Islet of Langerhans (tissue), 1 donor: ENCODE results near the gene RER1.

Experiments used
- FAIRE-seq: peaks from one replicate; lab custom pipeline; 2011; peaks lifted over from hg19 to GRCh38; lab: Jason Lieb, UNC

Gene RER1

DNA sequence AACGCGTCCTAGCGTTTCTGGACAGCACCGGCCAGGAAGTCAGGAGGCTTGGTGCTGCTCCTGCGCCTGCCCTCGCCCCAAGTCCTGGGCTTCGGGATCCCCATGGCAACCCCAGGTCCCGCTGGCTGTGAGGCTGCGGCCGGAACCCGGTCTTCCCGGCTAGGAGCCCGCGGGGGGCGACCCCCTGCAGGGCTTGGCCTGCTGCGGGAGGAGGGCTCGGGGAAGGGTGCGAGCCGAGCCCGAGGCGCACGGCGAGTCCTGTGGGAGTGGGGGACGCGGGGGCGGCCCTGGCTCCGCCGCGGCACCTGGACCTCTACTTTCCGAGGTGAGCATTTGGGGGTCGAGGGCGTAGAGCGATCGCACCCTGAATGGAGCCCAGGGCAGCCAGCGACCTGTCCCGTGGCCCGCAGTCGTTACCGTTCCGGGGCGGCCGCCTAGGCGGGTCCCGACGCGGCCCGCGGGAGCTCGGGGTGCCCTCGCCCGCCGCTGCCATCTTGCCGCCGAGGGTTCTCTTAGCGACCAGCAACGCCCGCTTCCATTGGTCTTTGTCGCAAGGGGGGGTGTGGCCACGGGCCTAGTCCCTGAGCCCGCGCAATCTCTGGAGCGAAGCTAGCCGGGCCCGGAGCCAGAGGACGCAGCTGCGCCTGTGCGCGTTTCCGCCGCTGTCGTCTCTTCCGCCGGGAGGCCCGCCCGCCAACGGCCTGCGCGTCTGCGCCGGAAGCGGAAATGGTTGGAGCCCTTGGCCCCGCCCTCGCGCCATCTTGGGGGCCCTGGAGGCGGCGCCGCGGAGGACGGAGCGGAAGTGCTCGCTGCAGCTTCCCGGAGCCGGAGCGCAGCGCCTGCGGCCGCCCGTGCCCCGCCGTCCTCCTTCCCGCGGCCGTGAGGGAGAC lies at the start of gene RER1, which contains the start of gene MORN1:
TSS of gene RER1 (plus strand) at position 801 of the 890 bp plus-strand sequence. CDS start 3,950 bp downstream, outside the sequence.
TSS of gene MORN1 (minus strand) at position 514 of the 890 bp plus-strand sequence. CDS start at position 493, 21 bp downstream.
- FAIRE-seq = peak; percentile 88

- FAIRE-seq = no peak
These were observed 49.1 kb upstream of the RER1 start for GRCh38 chr1:2342384-2343022.

DNA sequence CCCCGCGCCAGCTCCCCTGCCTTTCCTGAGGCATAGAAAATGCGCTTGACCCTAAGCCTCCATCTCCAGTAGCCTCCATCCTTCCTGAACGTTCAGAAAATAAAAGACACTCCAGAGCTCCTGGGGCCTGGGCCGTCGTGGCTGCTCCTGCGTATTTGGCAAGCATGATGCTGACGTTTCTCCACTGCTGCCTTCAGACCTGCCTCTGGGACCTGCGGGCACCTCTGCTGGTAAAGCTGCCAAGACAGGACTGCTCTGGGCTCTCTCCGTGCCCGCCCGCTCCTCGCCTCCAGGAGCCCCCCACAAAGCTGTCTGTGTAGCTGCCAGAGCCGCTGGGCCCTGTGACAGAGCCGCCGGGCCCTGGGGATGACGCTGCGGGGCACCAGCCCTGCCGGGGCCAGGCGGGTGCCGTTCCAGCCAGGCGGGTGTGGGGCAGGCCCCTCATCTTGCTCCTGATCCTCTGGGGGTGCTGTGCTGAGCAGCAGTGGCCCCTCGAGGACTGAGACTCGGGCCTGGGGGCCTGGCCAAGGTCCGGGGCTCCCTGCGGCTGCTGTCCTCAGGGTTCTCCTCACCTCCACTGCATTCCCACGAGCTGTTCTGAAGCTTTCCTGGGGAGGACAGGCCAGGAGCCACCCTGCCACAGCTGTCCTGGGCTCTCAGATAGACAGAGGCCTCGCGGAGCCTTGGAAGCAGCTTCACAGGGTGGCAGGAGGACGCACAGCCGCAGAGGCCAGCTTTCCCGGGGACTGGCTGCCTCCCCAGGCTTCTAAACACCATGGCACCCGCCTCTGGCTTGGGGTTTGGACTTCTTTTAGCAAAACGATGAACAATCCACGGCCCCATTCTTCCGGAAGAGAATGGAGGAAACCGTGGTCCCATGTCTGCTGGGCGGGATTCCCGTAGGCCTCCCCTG lies 48.4 kb upstream of the RER1 start:
- FAIRE-seq = no peak

- FAIRE-seq = no peak
These were observed 47.4 kb upstream of the RER1 start for GRCh38 chr1:2344121-2344681.

- no peak for FAIRE-seq
These were observed 46.8 kb upstream of the RER1 start for GRCh38 chr1:2344744-2345296.

DNA sequence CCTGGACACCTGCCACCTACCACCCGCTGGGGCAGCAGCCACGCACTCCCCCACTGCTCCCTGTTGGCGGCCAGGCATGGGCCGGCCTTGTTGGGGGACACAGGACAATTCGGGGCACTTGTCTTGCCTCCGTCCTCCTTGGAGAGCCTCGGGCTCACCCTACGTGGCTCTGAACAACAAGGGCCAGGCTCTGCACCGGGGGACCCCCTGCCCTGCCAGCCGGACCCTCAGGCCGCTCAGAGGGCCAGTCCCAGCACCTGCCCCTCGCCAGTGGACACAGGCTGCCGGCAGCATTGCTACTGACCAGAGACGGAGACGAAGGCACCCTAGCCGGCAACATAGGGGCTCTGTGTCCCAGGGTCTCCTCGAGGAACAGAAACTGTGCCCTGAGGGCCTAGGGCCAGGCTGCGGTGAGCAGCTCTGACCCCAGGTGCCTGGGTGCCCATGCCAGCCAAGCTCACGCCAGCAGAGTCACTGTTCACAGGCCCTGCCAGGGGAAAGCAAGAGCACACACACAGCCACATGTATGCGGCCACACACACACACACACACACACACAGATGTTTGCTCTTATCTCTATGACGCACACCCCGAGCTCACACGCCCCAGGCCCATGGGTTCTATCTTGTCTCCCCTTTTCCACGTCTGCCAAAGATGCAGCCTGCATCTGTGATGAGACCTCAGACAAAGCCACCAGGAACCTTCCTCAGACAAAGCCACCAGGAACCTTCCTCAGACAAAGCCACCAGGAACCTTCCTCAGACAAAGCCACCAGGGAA lies 46.2 kb upstream of the RER1 start:
- no peak for FAIRE-seq

DNA sequence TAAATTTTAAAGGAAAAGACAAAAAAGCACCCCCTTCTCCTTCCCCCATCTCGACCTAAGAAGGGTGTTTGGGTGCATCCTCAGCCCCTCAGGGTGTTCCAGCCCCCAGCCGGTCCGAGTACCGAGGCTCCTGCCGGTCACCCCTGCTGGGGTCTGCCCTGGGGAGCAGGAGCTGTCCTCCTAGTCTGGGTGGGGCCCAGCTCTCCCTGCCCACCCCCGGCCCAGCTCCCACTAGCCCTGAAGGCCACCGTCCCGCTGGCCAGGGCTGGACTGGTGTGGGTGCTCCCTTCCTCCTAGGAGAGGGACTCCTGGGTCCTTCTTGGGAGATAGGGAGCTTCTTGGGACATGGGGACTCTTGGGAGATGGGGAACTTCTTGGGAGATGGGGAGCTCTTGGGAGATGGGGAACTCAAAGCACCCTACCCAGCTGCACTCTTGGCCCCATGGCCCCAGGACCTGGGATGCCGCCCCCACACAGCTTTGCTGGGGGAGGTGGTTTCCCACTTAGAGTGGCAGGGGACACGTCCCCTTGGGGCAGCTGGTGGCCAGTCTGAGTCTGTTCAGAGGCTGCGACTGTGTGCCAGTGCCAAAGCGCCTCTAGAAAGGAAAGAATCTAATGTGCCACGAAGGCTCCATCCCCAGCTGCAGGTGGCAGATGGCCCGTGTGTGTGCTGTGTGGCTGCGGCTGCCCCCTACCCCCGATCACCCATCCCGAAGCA lies 44.8 kb upstream of the RER1 start:
- FAIRE-seq = no peak

GRCh38 chr1:2347409-2347785 lies 44.2 kb upstream of the RER1 start:
- no peak for FAIRE-seq

DNA sequence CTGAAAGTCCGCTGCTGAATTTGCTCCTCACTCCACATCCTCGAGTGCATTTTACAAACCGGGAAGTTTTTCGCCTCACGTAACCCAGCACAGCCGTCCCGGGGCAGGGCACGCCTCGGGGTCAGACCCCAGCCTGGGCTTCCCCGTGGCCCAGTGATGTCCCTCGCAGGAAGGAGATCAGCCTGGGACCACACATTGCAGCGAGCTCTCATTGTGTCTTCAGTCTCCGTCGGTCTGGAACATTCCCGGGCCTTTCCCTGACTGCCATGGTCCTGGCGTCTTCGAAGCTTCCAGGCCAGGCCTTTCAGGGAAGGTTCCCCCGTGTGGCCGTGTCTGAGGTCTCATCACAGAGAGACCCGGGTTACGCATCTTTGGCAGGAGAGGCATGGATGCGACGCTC lies 43.7 kb upstream of the RER1 start:
- no peak for FAIRE-seq

DNA sequence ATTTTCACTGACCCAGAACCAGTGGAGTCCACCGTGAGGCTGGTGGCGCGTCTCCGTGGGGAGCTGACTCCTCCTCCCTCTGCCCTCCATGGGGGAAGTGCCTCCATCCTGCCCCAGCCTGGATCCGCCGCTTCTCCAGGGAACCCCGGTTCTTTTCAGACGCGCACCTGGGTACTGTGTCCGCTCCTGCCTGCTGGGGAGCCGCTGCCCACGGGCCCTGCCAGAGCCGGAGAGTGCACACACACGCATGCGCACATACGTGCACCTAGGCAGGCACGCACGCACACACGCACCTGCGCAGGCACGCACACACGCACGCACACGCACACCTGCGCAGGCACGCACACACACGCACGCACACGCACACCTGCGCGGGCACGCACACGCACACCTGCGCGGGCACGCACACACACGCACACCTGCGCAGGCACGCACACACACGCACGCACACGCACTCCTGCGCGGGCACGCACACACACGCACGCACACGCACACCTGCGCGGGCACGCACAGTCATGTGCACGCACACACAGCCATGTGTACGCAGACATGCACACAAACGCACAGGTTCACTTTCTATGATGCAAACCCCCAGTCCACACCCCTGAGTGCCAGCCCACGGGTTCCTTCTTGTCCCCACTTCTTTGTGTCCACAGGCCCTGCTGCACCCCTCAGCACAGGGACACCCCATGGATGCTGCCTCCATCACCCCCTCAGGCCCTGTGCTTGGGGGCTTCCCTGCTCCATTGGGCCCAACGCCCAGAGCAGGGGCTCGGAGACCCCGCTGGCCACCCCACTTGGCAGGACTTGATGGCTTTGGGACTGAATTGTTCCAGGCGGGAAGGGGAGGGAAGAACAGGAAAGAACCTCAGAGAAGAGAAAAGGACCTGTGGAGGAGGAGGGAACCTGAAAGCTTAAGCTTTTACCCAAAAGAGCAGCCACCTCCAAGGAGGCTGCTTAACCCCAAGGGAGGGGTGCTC lies 43.0 kb upstream of the RER1 start:
- no peak for FAIRE-seq

GRCh38 chr1:2349806-2350205 lies 41.8 kb upstream of the RER1 start:
- FAIRE-seq = no peak

GRCh38 chr1:2350501-2350900 lies 41.1 kb upstream of the RER1 start:
- no peak for FAIRE-seq

- no peak for FAIRE-seq
These were observed 40.6 kb upstream of the RER1 start for GRCh38 chr1:2350911-2351655.

- FAIRE-seq = no peak
These were observed 39.9 kb upstream of the RER1 start for GRCh38 chr1:2351723-2352122.

- FAIRE-seq = no peak
These were observed 39.2 kb upstream of the RER1 start for GRCh38 chr1:2352341-2352896.

GRCh38 chr1:2352897-2353550 lies 38.6 kb upstream of the RER1 start:
- FAIRE-seq = no peak
